GM21423 (cell line): ENCODE measurements around the gene FGF21.
"Not testable (repeated sequence)": the region's sequence is repeated elsewhere in the genome, so short reads cannot be mapped to it uniquely, and the experiment has no call there.

ENCODE experiments used
- ATAC-seq: cut with Tn5 transposase; IDR thresholded peaks from one replicate; pipeline ENCODE4 v1.9.1; 2021; ENCODE audit warnings: mild to moderate bottlenecking, moderate library complexity; ENCODE audit not compliant: unreplicated experiment

The FGF21 gene

DNA sequence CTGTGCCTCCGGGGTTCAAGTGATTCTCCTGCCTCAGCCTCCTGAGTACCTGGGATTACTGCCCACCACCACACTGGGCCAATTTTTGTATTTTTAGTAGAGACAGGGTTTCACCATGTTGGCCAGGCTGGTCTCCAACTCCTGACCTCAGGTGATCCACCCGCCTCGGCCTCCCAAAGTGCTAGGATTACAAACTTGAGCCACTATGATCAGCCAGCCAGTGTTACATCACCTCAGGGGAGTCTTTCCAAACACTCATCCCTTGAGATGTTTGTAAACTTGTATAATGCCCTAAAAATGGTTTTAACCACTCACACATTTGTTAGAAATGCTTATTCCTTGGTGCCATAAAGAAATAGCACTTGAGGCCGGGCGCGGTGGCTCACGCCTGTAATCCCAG lies 31.1 kb downstream of the FGF21 start:
- ATAC-seq: not testable (repeated sequence)

DNA sequence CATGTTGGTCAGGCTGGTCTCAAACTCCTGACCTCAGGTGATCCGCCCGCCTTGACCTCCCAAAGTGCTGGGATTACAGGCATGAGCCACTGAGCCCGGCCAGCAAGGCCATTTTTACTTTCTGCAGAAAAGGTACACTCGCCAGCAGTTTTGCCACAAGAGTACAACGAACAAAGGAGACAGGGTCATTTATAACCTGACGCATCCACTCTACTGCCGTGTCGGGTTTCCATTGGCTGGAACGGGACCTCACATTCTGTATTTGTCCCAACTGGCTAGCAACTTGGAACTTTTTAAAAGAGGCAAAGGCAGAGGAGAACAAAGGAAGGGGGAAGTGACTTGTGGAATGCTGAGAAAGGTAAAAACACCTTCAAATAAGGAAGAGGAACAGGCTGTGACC lies 32.0 kb downstream of the FGF21 start:
- ATAC-seq: not testable (repeated sequence)

DNA sequence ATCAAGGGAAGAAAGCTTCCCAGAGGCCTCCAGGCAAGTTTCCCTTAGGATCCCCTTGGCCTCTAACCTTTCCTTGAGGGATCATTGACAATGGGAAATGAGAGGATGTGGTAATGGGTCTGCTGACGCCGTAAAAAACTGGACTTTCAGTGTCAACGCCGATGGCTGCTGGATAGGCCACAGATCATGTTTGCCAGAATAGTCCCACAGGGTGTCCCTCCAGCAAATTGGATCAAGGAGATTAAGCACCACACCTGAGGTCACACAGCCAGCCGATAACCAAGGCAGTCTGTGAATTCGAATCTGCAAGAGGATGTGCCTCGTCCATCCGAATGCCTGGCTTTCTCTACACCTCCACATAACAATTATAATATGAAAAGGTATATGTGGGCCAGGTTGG lies 37.9 kb downstream of the FGF21 start:
- no peak for ATAC-seq

DNA sequence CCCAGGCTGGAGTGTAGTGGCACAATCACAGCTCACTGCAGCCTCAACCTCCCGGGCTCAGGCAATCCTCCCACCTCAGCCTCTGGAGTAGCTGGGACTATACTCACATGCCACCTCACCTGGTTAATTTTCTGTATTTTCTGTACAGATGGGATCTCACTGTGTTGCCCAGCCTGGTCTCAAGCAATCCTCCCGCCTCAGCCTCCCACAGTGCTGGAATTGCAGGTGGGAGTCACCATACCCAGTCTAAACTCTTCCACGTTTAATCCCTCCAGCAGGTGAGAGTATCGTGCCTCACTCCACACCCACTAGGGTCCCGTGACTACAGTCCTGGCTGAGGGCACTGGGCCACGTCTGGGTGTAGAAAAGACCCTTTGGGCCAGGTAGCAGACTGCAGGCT lies 39.0 kb downstream of the FGF21 start:
- ATAC-seq: no peak

DNA sequence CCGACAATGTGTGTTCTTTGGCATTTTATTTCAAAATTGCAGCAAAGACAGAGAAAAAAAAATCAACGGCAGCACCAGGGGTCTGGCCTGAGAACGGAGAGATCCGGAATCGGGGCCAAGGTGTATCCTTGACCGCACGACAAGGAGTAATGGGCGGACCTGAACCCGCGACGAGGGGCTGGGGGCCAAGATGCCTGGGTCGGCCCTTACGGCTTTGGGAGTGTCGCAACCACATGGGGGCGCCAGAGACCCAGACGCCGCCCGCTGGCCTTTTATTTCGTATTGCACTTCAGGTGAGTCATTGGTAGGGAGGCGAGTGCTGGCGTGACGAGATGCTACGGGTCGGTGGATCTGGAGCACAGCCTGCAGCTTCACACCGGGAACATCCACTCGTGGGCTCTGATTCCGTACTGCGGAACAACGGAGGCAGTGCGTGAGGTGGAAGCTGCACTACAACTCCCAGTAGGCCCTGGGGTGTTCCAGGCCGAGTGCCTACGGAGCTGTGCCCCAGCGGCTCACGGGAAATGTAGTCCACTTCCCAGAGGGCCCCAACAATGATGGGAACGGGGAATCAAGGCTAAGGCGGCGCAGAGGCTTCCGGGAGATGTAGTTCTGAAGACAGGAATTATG lies 39.8 kb downstream of the FGF21 start:
- peak; percentile 77 for ATAC-seq

DNA sequence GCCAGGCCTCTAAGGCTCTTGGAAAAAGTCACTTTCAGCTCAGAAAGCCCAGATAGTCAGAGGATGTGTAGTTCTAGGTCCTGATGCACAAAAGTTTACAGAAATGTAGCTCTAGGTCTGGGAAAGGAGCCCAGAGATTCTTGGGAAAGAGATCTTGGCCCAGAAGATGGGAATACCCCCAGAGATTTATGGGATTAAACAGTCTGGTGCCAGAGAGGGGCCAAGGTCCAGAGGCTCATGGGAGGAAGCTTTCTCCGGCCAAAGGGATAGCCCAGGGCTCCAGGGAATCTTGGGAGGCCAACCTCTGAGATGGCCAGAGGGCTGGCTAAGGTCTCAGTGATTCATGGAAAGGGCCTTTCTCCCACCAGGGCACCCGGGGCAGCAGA lies 40.4 kb downstream of the FGF21 start:
- no peak for ATAC-seq

DNA sequence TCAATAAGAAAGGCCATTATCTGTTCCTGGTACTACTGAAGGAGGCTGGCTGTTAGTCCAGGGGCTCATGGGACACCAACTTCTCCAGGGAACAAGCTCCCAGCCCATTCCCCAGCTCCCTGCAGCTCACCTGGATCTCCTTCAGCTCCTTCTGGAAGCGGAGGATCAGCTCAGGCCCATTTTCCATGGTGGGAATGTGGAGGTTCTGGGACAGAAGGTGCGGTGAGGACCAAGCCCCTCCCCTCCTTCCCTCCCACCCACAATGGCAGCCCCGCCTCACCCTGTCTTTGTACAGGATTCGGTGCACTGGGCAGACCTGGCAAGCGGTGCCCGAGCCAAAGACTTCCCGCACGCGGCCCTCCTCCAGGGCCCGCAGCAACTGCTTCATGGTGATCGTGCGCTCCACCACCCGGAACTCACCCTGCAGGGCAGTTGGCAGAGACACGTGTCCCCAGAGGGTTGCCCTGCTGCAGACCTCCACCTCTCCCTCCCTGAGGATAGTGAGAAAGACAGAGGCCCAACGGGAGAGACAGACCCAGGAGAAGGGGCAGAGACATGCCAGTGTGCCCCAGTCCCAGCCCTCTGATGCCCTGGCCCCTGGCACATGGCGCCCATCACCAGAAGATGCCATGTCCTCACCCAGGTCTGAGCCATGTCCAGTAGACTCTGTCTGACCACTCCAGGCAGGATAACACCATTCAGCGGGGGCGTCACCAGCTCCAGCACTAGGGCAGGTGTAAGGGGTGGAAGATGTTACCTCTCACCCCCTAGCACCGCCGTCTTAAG lies 41.2 kb downstream of the FGF21 start:
- ATAC-seq: no peak

DNA sequence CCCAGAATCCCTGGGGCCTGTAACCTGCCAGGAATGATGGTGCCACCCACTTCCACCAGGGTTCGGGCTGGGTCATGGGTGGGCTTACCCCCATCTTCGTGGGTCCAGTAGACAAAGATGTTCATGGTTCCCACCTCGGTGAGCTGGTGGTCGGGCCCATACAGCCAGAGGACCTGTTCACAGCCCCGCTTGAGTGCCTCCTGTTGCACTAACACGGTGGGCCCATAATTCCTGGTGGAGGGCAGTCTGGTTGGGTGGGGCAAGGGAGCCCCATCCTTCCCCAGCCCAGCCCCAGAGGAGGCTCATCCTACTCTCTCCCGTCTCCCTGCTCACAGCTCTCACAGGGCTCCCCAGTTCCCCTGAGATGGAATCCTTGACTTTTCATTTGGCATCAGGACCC lies 41.8 kb downstream of the FGF21 start:
- no peak for ATAC-seq

DNA sequence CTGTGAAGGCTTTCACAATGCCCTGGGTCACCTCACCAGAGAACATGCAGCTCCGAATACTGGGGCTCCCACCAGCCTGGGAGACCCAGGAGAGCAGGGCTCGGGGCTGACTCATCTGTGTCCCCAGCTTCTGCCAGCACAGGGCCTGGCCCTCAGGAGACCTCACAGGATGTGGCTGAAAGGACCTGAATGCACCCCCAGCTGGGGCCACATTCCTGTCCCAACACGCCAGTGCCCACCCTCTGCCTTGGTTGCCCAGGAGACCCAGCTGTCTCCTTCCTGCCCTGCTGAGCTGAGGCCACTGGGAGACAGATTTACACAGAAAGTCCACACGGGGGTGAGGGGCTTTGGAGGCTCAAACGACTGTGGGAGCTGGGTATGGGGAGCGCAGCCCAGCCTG lies 43.6 kb downstream of the FGF21 start:
- ATAC-seq: no peak

DNA sequence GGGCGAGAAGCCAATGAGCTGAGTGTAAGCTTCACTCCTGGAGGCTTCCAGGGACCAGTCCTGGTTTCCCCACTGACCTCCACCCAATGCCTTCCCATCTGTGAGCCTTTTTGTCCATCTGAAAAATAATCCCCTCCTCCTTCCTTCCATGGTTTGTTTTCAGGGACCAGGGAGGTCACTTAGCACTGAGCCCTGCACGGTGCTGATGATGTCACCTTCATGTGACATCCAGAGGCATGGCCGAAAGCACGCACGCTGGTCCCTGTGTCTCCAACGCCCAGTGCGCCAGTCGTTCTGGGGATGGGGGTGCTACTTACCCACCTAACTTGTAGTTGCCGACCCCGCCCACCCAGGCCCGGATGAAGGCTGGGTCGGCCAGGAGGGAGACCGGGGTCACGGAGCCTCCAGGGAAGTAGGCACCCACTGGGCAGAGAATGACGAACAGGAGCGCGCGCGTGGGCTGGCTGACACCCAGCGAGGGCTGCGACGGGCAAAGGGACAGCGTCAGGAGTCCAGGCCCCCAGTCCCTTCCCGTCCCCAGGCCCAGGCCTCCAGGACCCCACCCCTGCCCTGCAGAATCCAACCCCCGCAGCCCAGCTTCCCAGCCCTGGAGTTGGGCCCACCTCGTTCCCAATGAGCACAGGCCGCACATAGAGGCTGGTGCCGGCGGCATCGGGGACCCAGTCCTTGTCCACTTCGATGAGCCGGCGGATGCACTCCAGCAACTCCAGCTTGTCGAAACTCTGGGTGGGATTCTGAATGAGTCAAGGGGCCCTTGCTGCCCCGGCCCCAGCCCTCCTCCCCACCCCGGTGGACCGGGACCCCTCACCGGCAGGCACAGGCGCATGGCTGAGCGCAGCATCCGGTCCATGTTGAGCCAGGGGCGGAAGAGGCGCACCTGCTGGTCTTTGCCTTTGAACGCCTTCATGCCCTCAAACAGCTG lies 44.3 kb downstream of the FGF21 start:
- ATAC-seq: no peak

DNA sequence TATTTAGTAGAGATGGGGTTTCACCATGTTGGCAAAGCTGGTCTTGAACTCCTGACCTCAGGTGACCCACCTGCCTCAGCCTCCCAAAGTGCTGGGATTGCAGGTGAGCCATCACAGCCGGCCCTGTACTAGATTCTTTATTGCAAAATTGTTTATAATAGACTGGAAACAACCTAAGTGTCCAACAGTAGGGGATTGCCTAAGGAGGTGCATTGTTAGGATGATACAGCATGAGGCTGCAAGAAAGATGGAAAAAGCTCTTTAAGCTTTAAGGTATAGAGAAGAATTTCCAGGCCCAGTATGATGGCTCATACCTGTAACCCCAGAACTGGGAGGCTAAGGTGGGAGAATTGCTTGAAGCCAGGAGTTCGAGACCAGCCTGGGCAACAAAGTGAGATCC lies 47.3 kb downstream of the FGF21 start:
- ATAC-seq: no peak

DNA sequence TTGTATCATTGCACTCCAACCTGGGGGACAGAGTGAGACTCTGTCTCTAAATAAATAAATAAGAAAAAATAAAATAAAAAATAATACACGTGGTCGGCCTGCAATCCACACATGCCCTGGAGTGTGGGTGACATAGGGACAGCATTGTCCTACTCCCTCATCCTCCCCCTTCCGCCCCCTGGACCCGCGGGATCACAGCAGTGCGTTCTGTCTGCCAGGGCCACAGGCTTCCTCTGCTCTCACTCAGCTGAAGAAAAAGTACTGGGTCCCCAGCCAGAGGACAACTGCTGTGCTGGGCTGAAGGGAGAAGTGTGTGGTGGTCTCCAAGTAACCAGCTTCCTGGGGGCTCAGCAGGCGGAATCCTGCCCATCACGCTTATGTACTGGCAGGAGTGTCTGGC lies 49.2 kb downstream of the FGF21 start:
- ATAC-seq: no peak

DNA sequence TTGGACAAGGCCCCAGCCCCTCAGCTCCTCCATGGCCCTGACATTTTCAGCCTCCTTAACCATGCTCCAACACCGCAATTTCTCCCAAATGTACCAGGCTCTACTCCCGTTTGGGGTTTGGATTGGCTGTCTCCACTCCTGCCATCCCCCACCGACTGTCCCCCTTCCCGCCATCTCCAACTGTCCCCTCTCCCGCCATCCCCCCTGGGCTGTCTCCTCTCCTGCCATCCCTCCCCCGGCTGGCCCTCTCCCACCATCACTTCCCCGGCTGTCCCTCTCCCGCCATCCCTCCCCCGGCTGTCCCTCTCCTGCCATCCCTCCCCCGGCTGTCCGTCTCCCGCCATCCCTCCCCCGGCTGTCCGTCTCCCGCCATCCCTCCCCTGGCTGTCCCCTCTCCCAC lies 50.1 kb downstream of the FGF21 start:
- no peak for ATAC-seq

DNA sequence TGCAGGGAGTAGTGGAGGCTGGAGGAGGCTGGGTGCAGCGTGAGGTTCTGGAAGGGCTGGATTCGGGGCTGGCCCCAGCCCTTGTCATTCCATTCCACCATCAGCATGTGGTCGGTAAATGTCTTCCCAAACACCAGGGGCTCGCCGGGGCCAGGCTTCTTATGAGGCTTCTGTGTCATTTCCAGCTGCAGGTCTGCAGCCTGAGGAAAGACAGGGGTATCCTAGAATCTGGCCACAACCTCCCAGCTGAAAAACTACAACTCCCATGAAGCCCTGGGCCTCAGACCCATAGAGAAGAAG lies 51.1 kb downstream of the FGF21 start:
- no peak for ATAC-seq

DNA sequence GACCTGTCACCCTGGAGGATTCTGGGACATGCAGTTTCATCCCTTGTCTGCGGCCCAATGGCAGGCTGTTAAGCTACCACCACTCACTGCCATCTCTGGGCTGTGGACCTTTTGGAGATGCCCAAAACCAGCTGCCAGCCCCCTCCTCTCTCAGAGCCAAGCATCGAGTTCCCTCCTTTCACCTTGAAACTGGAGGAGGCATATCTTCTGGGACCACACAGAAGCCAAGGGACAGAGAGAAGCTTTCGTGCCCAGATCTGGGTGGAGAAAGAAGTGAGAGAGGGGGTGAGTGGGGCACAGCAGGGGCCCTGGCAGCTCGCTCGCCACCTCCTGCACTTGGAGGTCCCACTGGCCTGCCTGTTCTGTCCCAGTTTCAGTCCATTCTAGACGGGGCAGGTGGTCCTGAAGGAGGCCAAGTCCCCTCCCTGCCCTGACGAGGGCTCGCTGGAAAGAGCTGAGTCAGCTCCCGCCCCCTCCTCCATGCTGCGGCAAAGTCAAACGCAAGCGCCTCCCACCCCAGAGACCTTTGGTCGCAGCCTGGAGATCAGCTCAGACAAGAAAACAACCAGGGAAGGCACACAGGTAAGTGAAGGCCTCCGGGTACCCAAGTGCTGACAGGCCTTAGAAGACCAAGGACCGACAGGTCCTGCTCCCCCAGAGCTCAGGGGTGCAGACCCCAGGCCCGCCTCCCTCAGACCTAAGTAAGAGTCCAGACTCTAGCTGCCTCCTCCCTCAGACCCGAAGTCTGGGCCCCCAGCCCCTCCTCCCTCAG lies 51.7 kb downstream of the FGF21 start:
- no peak for ATAC-seq

DNA sequence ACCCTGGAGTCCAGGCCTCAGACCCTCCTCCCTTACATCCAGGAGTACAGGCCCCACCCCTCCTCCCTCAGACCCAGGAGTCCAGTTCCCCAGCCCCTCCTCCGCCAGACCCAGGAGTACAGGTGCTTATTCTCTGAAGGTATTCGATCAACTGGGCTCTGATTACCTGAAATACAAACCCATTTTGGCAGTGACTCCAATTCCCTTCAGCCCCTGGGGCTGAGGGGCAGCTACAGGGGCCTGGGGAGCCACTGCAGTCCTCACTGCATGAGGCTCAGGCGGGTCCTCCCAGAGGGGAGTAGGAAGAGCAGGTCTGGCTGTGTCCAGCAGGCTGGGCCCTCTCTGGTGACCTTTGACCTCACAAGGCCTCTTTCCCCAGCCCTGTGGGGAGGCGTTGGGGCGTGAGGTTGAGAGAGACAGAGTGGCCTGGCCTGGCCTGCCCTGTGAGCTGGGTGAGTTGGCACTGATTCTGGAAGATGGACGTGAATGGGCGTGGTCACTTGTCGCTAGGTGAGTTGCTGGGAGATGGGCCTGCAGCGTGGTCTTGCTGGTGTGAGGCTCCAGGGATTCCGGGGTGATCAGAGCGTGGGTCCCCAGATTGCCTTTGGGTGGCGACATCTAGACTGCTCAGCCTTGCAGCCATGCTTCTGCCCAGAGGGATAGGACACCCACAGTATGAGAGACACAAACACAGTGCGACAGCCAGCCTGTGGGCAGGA lies 52.4 kb downstream of the FGF21 start:
- ATAC-seq: no peak
